Panc1 (cell line): ENCODE data around the gene DYNLL1. TPM values are rescaled to one million over a fixed set of nuclear protein-coding genes. Genes with fewer than 3 reads are reported as not detected.

Experiments
- ATAC-seq: fragments of 200-7000 bp; cut with Tn5 transposase; 2 replicates; pipeline ENCODE4 v1.9.1; 2020; ENCODE audit warnings: mild to moderate bottlenecking, moderate library complexity
- BruUV-seq: library from RNA; stranded (reverse); fragments of 400-500 nt; replicated peaks from 2 replicates; lab custom pipeline; 2021; lab: Mats Ljungman, UMichigan
- CTCF ChIA-PET: fragments of 300-600 bp; sonication (Branson Sonifier 250); formaldehyde crosslinking; loops from one replicate; lab custom pipeline; 2022; ENCODE audit warnings: antibody characterized with exemption; lab: Charles Lee
- POLR2A ChIA-PET: fragments of 300-600 bp; sonication (Branson Sonifier 250); formaldehyde crosslinking; loops from one replicate; lab custom pipeline; 2022; ENCODE audit warnings: antibody characterized with exemption; lab: Charles Lee
- DNase-seq: peaks from one replicate; pipeline ENCODE4 v3.0.0-alpha.2; 2010; ENCODE audit warnings: low read depth, low spot score
- H3K27ac ChIP-seq: 2 replicates; pipeline ENCODE4 v1.5.1; 2011; ENCODE audit warnings: mild to moderate bottlenecking, low read length, inconsistent platforms
- H3K27me3 ChIP-seq: fragments of 200-500 bp; sonication (Bioruptor generic); 2 replicates; pipeline ENCODE4 v1.6.0; 2014; ENCODE audit warnings: low read length, inconsistent platforms; ENCODE audit not compliant: control insufficient read depth, insufficient read depth
- H3K36me3 ChIP-seq: fragments of 200-500 bp; sonication (Bioruptor generic); 2 replicates; pipeline ENCODE4 v1.5.1; 2014; ENCODE audit warnings: inconsistent platforms, mild to moderate bottlenecking, low read length, moderate library complexity; ENCODE audit not compliant: control insufficient read depth, insufficient read depth
- H3K4me1 ChIP-seq: 2 replicates; pipeline ENCODE4 v1.5.1; 2011; ENCODE audit warnings: inconsistent platforms, mild to moderate bottlenecking, low read length, moderate library complexity; ENCODE audit not compliant: control insufficient read depth, insufficient read depth
- H3K4me3 ChIP-seq, 2 experiments: 2 replicates each; pipeline ENCODE4 v1.5.1; 2011 to 2012; ENCODE audit warnings: low read depth in 2 of 2, low read length in 2 of 2, mild to moderate bottlenecking in 2 of 2, inconsistent platforms in 1 of 2, moderate library complexity in 1 of 2
- H3K9me3 ChIP-seq: fragments of 200-500 bp; sonication (Bioruptor generic); 2 replicates; pipeline ENCODE4 v1.5.1; 2014; ENCODE audit warnings: low read depth, mild to moderate bottlenecking, inconsistent platforms, low read length, moderate library complexity; ENCODE audit not compliant: control insufficient read depth, insufficient read depth
- CTCF ChIP-seq: fragments of 450-650 bp; IDR thresholded peaks from 2 replicates; pipeline ENCODE4 v1.5.1; 2017; ENCODE audit warnings: mild to moderate bottlenecking
- POLR2AphosphoS5 ChIP-seq: IDR thresholded peaks from 2 replicates; pipeline ENCODE4 v1.6.1; 2012; ENCODE audit warnings: mild to moderate bottlenecking, low read depth, low read length, moderate library complexity
- REST ChIP-seq, 2 experiments: IDR thresholded peaks; 2 replicates each; pipeline ENCODE4 v1.6.1; 2011 to 2012; ENCODE audit warnings: low read depth in 2 of 2, control low read depth in 1 of 2, low read length in 1 of 2, mild to moderate bottlenecking in 1 of 2, moderate library complexity in 1 of 2; ENCODE audit not compliant: insufficient read depth in 1 of 2
- SIN3A ChIP-seq: IDR thresholded peaks from 2 replicates; pipeline ENCODE4 v1.6.1; 2012; ENCODE audit warnings: low read depth, mild to moderate bottlenecking, low read length, moderate library complexity, borderline replicate concordance; ENCODE audit not compliant: insufficient read depth
- TCF7L2 ChIP-seq: IDR thresholded peaks from 2 replicates; pipeline ENCODE4 v1.6.1; 2011; ENCODE audit warnings: mild to moderate bottlenecking, low read depth, low read length, inconsistent platforms
- in situ Hi-C: cut with HindIII; loops from 2 replicates; pipeline ENCODE4 v1.10.0; 2016; ENCODE audit warnings: low sequenced_read_pairs, low pct_unique_long_range_greater_than_20kb
- intact Hi-C: fragments of 100-400 bp; cut with micrococcal nuclease; formaldehyde crosslinking; loops from one replicate; pipeline ENCODE4 v1.10.0; 2022; ENCODE audit not compliant: unreplicated experiment
- total RNA-seq: library from RNA; stranded (reverse); gene quantifications from one replicate; pipeline ENCODE4 v1.2.1, GENCODE V29; 2021; ENCODE audit not compliant: unreplicated experiment

DYNLL1 gene
- total RNA-seq, 1 experiment from 2014 or later = 482 TPM

DNA sequence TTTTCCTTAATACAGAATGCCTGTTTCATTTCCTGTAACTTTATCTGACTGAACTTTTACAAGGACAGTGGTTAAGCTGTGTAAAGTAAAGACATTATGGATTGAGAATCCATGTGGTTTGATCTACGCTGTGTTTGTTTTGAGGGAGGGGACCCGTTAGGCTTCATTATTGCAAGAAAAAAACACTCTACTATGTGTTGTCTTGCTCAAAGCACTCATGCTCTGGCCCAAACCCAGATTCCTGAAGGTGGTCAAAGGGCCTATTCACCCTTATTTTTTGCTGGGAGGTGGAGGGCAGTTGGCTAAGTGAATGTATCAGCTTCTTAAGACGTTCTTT lies 50.1 kb downstream of the DYNLL1 start:
- Histone ChIP-seq H3K9me3 (no peaks in the 10 kb centered on the region), H3K4me3 (no peak overlapping the region), H3K27me3 (no peaks in the 10 kb centered on the region), H3K4me1 (no peaks in the 10 kb centered on the region), H3K36me3 (peaks cover 17% of the 10 kb centered on the region), H3K27ac (no peak overlapping the region)
- CTCF ChIA-PET = no interaction called here
- no TSS peak for BruUV-seq
- no peak for ATAC-seq
- intact Hi-C loops = no loop called here
- in situ Hi-C loops = no loop called here
- TF ChIP-seq TCF7L2 (no peak), POLR2AphosphoS5 (no peak), REST (IDR thresholded peaks at IDR 0.05; ENCODE audit: insufficient read depth in 1 of 2, low read depth in 2 of 2, low read length in 1 of 2) (no peak), CTCF (no peak), SIN3A (no peak)
- POLR2A ChIA-PET = no interaction called here
- no peak for DNase-seq

Other genes with a start within 250 kb of the DYNLL1 start
- gene PXN, start 230.4 kb upstream of the DYNLL1 start, total RNA-seq = 484 TPM
- gene RNU4-2, start 204.2 kb upstream of the DYNLL1 start, total RNA-seq = 2,061 TPM
- gene RNU4-1, start 202.9 kb upstream of the DYNLL1 start, total RNA-seq = 1,565 TPM
- gene SIRT4, start 193.8 kb upstream of the DYNLL1 start, total RNA-seq = 1.5 TPM
- 0.69 TPM for gene PLA2G1B, start 168.3 kb upstream of the DYNLL1 start, total RNA-seq
- 4.1 TPM for gene MSI1, start 126.9 kb upstream of the DYNLL1 start, total RNA-seq
- gene COX6A1, start 58.0 kb upstream of the DYNLL1 start, total RNA-seq = 557 TPM
- 23.9 TPM for gene TRIAP1, start 49.7 kb upstream of the DYNLL1 start, total RNA-seq
- 34.7 TPM for gene GATC, start 49.7 kb upstream of the DYNLL1 start, total RNA-seq
- 269 TPM for gene SRSF9, start 26.4 kb upstream of the DYNLL1 start, total RNA-seq
- gene COQ5, start 33.0 kb downstream of the DYNLL1 start, total RNA-seq = 42.9 TPM
- gene RNF10, start 38.2 kb downstream of the DYNLL1 start, total RNA-seq = 177 TPM
- 43.7 TPM for gene POP5, start 85.3 kb downstream of the DYNLL1 start, total RNA-seq
- gene CABP1, start 144.5 kb downstream of the DYNLL1 start, total RNA-seq = not detected
- 171 TPM for gene MLEC, start 191.0 kb downstream of the DYNLL1 start, total RNA-seq
- 26.0 TPM for gene UNC119B, start 214.3 kb downstream of the DYNLL1 start, total RNA-seq
- 15.9 TPM for gene ACADS, start 229.7 kb downstream of the DYNLL1 start, total RNA-seq